HepG2 (cell line): ENCODE measurements around the gene AXIN2. TPM values are rescaled to one million over a fixed set of nuclear protein-coding genes. Genes with fewer than 3 reads are reported as not detected.
A peak's percentile ranks its signal among the peaks of the same experiment; 100 is the strongest.

ENCODE experiments used
- ATAC-seq: fragments of 200-7000 bp; cut with Tn5 transposase; 3 replicates; pipeline ENCODE4 v1.9.1; 2020; ENCODE audit warnings: mild to moderate bottlenecking, moderate library complexity
- BruUV-seq: library from RNA; stranded (reverse); fragments of 400-500 nt; replicated peaks from 2 replicates; lab custom pipeline; 2021; lab: Mats Ljungman, UMichigan
- CTCF ChIA-PET: fragments of 300-600 bp; formaldehyde crosslinking; extraction: SDS; loops from one replicate; lab custom pipeline; 2021; ENCODE audit warnings: low total read pairs, inconsistent platforms, low intra/inter-chr PET ratio; lab: Yijun Ruan, JAX
- POLR2A ChIA-PET: fragments of 350-600 bp; sonication (Branson Sonifier 250); formaldehyde crosslinking; loops from one replicate; lab custom pipeline; 2020; ENCODE audit warnings: antibody characterized with exemption, inconsistent platforms; lab: Yijun Ruan, JAX
- DNase-seq: peaks from one replicate; pipeline ENCODE4 v3.0.0-alpha.2; 2015; ENCODE audit warnings: low spot score
- FAIRE-seq: peaks from 3 replicates; lab custom pipeline; 2011; peaks lifted over from hg19 to GRCh38; lab: Jason Lieb, UNC
- H2AFZ ChIP-seq: one replicate; pipeline ENCODE4 v1.6.1; 2011; ENCODE audit warnings: low read length, inconsistent platforms
- H3K27ac ChIP-seq: fragments of 300-600 bp; 3 replicates; pipeline ENCODE4 v1.8.0; 2011; ENCODE audit warnings: mixed run types, mild to moderate bottlenecking, mixed read lengths, low read length, inconsistent platforms; ENCODE audit not compliant: insufficient read depth; ENCODE audit errors: extremely low read length
- H3K27me3 ChIP-seq, 2 experiments: fragments of 200-600 bp in 1 of 2; 2 replicates in 1 of 2; 3 replicates in 1 of 2; pipeline versions ENCODE4 v1.6.0 to v1.8.0; 2011; ENCODE audit warnings: low read length in 2 of 2, mild to moderate bottlenecking in 2 of 2, moderate library complexity in 2 of 2, inconsistent platforms in 1 of 2; ENCODE audit not compliant: insufficient read depth in 2 of 2, control insufficient read depth in 1 of 2
- H3K36me3 ChIP-seq, 2 experiments: fragments of 200-600 bp in 1 of 2; replicated peaks in 1 of 2; 2 replicates in 1 of 2; 3 replicates in 1 of 2; pipeline versions ENCODE4 v1.5.1 to v1.8.0; 2011; ENCODE audit warnings: low read length in 2 of 2, inconsistent platforms in 1 of 2; ENCODE audit not compliant: insufficient read depth in 2 of 2, control insufficient read depth in 1 of 2
- H3K4me1 ChIP-seq: 2 replicates; pipeline ENCODE4 v1.5.1; 2012; ENCODE audit warnings: low read length, inconsistent platforms; ENCODE audit not compliant: insufficient read depth
- H3K4me2 ChIP-seq: 2 replicates; pipeline ENCODE4 v1.6.0; 2011; ENCODE audit warnings: low read depth, low read length, inconsistent platforms
- H3K4me3 ChIP-seq, 3 experiments: fragments of 200-600 bp in 1 of 3; sonication (generic), shearing (Covaris generic) in 1 of 3; replicated peaks in 1 of 3; 2 replicates each; pipeline ENCODE4 v1.5.1; 2011 to 2016; ENCODE audit warnings: low read length in 3 of 3, inconsistent platforms in 2 of 3, low read depth in 2 of 3, mild to moderate bottlenecking in 2 of 3, control low read depth in 1 of 3, mixed read lengths in 1 of 3; ENCODE audit not compliant: insufficient read depth in 1 of 3
- H3K79me2 ChIP-seq: one replicate; pipeline ENCODE4 v1.6.1; 2011; ENCODE audit warnings: low read length, inconsistent platforms; ENCODE audit not compliant: insufficient read depth
- H3K9ac ChIP-seq: 2 replicates; pipeline ENCODE4 v1.6.0; 2011; ENCODE audit warnings: mild to moderate bottlenecking, low read depth, low read length, inconsistent platforms; ENCODE audit not compliant: insufficient read depth
- H3K9me3 ChIP-seq: 2 replicates; pipeline ENCODE4 v1.5.1; 2012; ENCODE audit warnings: mild to moderate bottlenecking, low read length
- H4K20me1 ChIP-seq: 2 replicates; pipeline ENCODE4 v1.6.0; 2011; ENCODE audit warnings: inconsistent platforms, mild to moderate bottlenecking, low read length, moderate library complexity; ENCODE audit not compliant: insufficient read depth
- BORCS8-MEF2B ChIP-seq: sonication (generic); formaldehyde crosslinking; IDR thresholded peaks from 2 replicates; pipeline ENCODE4 v1.8.0; 2022; ENCODE audit warnings: mild to moderate bottlenecking, missing genetic modification reagents
- EP300 ChIP-seq, 3 experiments: sonication (generic) in 1 of 3; formaldehyde crosslinking in 1 of 3; IDR thresholded peaks; 2 replicates each; pipeline versions ENCODE4 v1.5.1 to v1.6.1; 2011 to 2020; ENCODE audit warnings: low read depth in 2 of 3, low read length in 2 of 3, borderline replicate concordance in 1 of 3, improper control_type of control experiment in 1 of 3, mild to moderate bottlenecking in 1 of 3, missing genetic modification reagents in 1 of 3, moderate library complexity in 1 of 3
- GFI1 ChIP-seq: sonication (generic); formaldehyde crosslinking; IDR thresholded peaks from 2 replicates; pipeline ENCODE4 v1.5.0; 2020; ENCODE audit warnings: missing genetic modification reagents, mild to moderate bottlenecking, borderline replicate concordance
- HIVEP1 ChIP-seq: sonication (generic); formaldehyde crosslinking; IDR thresholded peaks from 2 replicates; pipeline ENCODE4 v1.4.0; 2020; ENCODE audit warnings: mild to moderate bottlenecking, missing genetic modification reagents
- IRF2 ChIP-seq: IDR thresholded peaks from 2 replicates; pipeline ENCODE4 v1.6.1; 2018; ENCODE audit warnings: missing genetic modification reagents, missing compliant biosample characterization
- NCOR1 ChIP-seq: fragments of 200-600 bp; sonication (generic); IDR thresholded peaks from 2 replicates; pipeline ENCODE4 v1.7.0; 2017; ENCODE audit warnings: antibody characterized with exemption, low read length, borderline replicate concordance
- ZFP41 ChIP-seq: sonication (generic); formaldehyde crosslinking; IDR thresholded peaks from 2 replicates; pipeline ENCODE4 v1.4.0; 2020; ENCODE audit warnings: mild to moderate bottlenecking, missing genetic modification reagents, borderline replicate concordance
- ZNF136 ChIP-seq: sonication (generic); formaldehyde crosslinking; IDR thresholded peaks from 2 replicates; pipeline ENCODE4 v1.8.1; 2022; ENCODE audit warnings: low read depth, mild to moderate bottlenecking, moderate library complexity, missing genetic modification reagents
- ZNF878 ChIP-seq: sonication (generic); formaldehyde crosslinking; IDR thresholded peaks from 2 replicates; pipeline ENCODE4 v1.8.1; 2023; ENCODE audit warnings: mild to moderate bottlenecking, missing genetic modification reagents, moderate library complexity
- WGBS: methylation state at CpG from one replicate; pipeline ENCODE4 v1.1.6; 2017; ENCODE audit warnings: low lambda C conversion rate; 5-methylcytosine and 5-hydroxymethylcytosine counted together
- in situ Hi-C: cut with HindIII; loops from 2 replicates; pipeline ENCODE4 v1.10.0; 2017; ENCODE audit warnings: low pct_unique_long_range_greater_than_20kb; ENCODE audit not compliant: extremely low pct_ligation_motif_present
- intact Hi-C: fragments of 100-400 bp; cut with micrococcal nuclease; formaldehyde crosslinking; loops from one replicate; pipeline ENCODE4 v1.10.0; 2022; ENCODE audit not compliant: unreplicated experiment
- polyA plus RNA-seq, 8 experiments: library from polyadenylated mRNA; depleted of rRNA in 3 of 8; stranded (reverse) in 7 of 8; unstranded in 1 of 8; fragments of >200 nt; fragmentation: Illumina TruSeq in 4 of 8; extraction: Trizol in 4 of 8; gene quantifications; 2 replicates each; pipeline versions ENCODE4 v1.2.1 to v1.2.3, GENCODE V29; 2011 to 2016; ENCODE audit warnings: low read depth in 4 of 8, missing spikeins in 1 of 8, mixed read lengths in 1 of 8; ENCODE audit not compliant: insufficient read depth in 1 of 8
- total RNA-seq, 5 experiments: library from RNA; depleted of rRNA; stranded (reverse); fragments of >200 nt; fragmentation: Illumina TruSeq; extraction: Trizol; gene quantifications; 2 replicates each; pipeline ENCODE4 v1.2.3, GENCODE V29; 2016; ENCODE audit warnings: low read depth in 1 of 5
- TF ChIP-seq, protein P1 (sequence below): sonication (generic); formaldehyde crosslinking; conservative IDR thresholded peaks from 2 replicates; pipeline ENCODE4 v1.4.0; 2020; ENCODE audit warnings: missing genetic modification reagents
- TF ChIP-seq, protein P2 (sequence below): sonication (generic); formaldehyde crosslinking; IDR thresholded peaks from 2 replicates; pipeline ENCODE4 v1.4.0; 2020; ENCODE audit warnings: mild to moderate bottlenecking, missing genetic modification reagents, borderline replicate concordance
- TF ChIP-seq, protein P3 (sequence below): sonication (generic); formaldehyde crosslinking; IDR thresholded peaks from 2 replicates; pipeline ENCODE4 v1.4.0; 2020; ENCODE audit warnings: mild to moderate bottlenecking, missing genetic modification reagents
- TF ChIP-seq, protein P4 (sequence below): sonication (generic); formaldehyde crosslinking; IDR thresholded peaks from 2 replicates; pipeline ENCODE4 v1.5.0; 2020; ENCODE audit warnings: mild to moderate bottlenecking, missing genetic modification reagents

Gene AXIN2
- total and polyA plus RNA-seq, 2 of the 13 experiments (the other 11 are each of a cell fraction or from before 2014, with no cell fraction given) = 58.6 to 63.4 TPM

DNA sequence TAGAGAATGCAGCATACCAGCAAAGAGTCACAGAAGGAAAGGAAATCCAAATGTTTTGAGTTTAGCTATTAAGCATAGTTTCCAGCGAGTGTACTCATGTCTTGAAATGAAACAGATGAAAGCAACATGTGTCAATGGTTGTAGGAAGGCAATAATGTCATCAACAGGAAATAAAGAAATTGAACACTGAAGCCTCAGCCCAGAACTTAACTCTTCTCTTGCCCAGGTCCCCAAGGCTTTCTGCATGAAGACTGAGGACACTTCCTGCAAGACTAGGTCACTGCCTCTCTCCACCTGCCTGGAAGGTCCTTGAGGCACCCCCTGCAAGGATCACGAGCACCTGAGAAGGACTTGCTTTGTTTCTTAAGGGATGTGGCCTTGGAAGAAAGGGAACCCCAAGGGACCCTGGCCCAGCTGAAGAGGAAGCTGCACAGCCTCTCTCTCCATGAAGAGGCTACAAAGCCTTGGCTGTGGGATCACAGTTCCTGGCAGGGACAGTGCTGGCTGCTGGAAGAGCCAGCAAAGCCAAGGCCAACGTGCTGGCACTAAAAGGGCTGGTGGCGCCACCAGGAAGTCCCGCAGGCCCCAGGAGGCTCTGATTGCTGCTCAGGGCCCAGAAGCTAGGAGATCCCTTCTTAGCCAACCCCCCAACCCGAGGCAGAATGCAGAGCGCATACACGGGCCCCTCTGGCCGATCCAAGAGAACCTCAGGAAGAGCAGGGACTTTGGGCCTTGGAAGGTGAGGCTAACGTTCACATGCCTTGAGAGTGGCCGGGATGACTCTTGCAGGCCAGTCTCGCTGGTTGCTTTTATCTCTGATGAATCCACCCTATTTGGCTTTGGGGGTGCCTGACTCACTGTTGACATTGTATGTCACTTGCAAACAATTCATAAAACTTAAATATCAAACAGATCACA lies 23.4 kb upstream of the AXIN2 start:
- Histone ChIP-seq H3K79me2 (no peaks in the 10 kb centered on the region), H4K20me1 (no peaks in the 10 kb centered on the region), H3K27ac (peak overlapping the region; percentile 6), H2AFZ (no peak overlapping the region), H3K9ac (peak overlapping the region; percentile 55), H3K4me1 (peaks cover 65% of the 10 kb centered on the region), H3K36me3 (no peaks in the 10 kb centered on the region), H3K4me3 (peak overlapping the region in 1 of 3 experiments; percentile 43; a peak in 4 of 6 replicates), H3K27me3 (no peaks in the 10 kb centered on the region), H3K9me3 (no peaks in the 10 kb centered on the region), H3K4me2 (peak overlapping the region; percentile 70)
- peak; percentile 88 for DNase-seq
- ChIA-PET CTCF (no interaction called here), POLR2A (interaction anchor here (1.2 to 2.2 kb wide), 2 partner anchors 12 to 86 kb away, joined by 5 read pairs; no protein-coding TSS in a partner anchor)
- in situ Hi-C loops = no loop called here
- ATAC-seq = peak; percentile 50
- intact Hi-C loops = no loop called here
- FAIRE-seq = peak; percentile 40
- WGBS = 28% methylated on average over 5 of the region's 12 CpGs
- no TSS peak for BruUV-seq
- TF ChIP-seq ZNF878 (CRISPR knock-in tag) (no peak), GFI1 (CRISPR knock-in tag) (no peak), IRF2 (CRISPR knock-in tag) (no peak), NCOR1 (peak; percentile 11; the same call in 1 of the 2 replicates), HIVEP1 (peak; percentile 70; the same call in 1 of the 2 replicates), EP300 (IDR thresholded peaks at IDR 0.05; ENCODE audit: low read depth in 2 of 2, low read length in 2 of 2) (peak in 1 of 2 experiments; percentile 83; a peak in 2 of 4 replicates), EP300 (CRISPR knock-in tag; IDR thresholded peaks at IDR 0.05; ENCODE audit: borderline replicate concordance) (peak; percentile 79), BORCS8-MEF2B (CRISPR knock-in tag) (peak; percentile 60; the same call in 1 of the 2 replicates), ZFP41 (no peak), ZNF136 (CRISPR knock-in tag) (no peak)
- TF ChIP-seq, protein P1, sequence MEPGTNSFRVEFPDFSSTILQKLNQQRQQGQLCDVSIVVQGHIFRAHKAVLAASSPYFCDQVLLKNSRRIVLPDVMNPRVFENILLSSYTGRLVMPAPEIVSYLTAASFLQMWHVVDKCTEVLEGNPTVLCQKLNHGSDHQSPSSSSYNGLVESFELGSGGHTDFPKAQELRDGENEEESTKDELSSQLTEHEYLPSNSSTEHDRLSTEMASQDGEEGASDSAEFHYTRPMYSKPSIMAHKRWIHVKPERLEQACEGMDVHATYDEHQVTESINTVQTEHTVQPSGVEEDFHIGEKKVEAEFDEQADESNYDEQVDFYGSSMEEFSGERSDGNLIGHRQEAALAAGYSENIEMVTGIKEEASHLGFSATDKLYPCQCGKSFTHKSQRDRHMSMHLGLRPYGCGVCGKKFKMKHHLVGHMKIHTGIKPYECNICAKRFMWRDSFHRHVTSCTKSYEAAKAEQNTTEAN = 0 out of 2 replicates have a peak, but pooled peaks have one; percentile 47
- TF ChIP-seq, protein P2, sequence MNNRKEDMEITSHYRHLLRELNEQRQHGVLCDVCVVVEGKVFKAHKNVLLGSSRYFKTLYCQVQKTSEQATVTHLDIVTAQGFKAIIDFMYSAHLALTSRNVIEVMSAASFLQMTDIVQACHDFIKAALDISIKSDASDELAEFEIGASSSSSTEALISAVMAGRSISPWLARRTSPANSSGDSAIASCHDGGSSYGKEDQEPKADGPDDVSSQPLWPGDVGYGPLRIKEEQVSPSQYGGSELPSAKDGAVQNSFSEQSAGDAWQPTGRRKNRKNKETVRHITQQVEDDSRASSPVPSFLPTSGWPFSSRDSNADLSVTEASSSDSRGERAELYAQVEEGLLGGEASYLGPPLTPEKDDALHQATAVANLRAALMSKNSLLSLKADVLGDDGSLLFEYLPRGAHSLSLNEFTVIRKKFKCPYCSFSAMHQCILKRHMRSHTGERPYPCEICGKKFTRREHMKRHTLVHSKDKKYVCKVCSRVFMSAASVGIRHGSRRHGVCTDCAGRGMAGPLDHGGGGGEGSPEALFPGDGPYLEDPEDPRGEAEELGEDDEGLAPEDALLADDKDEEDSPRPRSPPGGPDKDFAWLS (CRISPR knock-in tag) = peak; percentile 65; the same call in 1 of the 2 replicates
- TF ChIP-seq, protein P3, sequence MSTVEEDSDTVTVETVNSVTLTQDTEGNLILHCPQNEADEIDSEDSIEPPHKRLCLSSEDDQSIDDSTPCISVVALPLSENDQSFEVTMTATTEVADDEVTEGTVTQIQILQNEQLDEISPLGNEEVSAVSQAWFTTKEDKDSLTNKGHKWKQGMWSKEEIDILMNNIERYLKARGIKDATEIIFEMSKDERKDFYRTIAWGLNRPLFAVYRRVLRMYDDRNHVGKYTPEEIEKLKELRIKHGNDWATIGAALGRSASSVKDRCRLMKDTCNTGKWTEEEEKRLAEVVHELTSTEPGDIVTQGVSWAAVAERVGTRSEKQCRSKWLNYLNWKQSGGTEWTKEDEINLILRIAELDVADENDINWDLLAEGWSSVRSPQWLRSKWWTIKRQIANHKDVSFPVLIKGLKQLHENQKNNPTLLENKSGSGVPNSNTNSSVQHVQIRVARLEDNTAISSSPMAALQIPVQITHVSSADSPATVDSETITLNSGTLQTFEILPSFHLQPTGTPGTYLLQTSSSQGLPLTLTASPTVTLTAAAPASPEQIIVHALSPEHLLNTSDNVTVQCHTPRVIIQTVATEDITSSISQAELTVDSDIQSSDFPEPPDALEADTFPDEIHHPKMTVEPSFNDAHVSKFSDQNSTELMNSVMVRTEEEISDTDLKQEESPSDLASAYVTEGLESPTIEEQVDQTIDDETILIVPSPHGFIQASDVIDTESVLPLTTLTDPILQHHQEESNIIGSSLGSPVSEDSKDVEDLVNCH (CRISPR knock-in tag) = no peak
- TF ChIP-seq, protein P4, sequence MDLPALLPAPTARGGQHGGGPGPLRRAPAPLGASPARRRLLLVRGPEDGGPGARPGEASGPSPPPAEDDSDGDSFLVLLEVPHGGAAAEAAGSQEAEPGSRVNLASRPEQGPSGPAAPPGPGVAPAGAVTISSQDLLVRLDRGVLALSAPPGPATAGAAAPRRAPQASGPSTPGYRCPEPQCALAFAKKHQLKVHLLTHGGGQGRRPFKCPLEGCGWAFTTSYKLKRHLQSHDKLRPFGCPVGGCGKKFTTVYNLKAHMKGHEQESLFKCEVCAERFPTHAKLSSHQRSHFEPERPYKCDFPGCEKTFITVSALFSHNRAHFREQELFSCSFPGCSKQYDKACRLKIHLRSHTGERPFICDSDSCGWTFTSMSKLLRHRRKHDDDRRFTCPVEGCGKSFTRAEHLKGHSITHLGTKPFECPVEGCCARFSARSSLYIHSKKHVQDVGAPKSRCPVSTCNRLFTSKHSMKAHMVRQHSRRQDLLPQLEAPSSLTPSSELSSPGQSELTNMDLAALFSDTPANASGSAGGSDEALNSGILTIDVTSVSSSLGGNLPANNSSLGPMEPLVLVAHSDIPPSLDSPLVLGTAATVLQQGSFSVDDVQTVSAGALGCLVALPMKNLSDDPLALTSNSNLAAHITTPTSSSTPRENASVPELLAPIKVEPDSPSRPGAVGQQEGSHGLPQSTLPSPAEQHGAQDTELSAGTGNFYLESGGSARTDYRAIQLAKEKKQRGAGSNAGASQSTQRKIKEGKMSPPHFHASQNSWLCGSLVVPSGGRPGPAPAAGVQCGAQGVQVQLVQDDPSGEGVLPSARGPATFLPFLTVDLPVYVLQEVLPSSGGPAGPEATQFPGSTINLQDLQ = peak; percentile 52; the same call in 1 of the 2 replicates
